HG03469 (cell line): ENCODE data around the gene OR52E1.

Source experiments
- ATAC-seq: cut with Tn5 transposase; IDR thresholded peaks from one replicate; pipeline ENCODE4 v1.9.1; 2021; ENCODE audit warnings: mild to moderate bottlenecking, moderate library complexity, moderate number of reproducible peaks; ENCODE audit not compliant: unreplicated experiment

Gene OR52E1

DNA sequence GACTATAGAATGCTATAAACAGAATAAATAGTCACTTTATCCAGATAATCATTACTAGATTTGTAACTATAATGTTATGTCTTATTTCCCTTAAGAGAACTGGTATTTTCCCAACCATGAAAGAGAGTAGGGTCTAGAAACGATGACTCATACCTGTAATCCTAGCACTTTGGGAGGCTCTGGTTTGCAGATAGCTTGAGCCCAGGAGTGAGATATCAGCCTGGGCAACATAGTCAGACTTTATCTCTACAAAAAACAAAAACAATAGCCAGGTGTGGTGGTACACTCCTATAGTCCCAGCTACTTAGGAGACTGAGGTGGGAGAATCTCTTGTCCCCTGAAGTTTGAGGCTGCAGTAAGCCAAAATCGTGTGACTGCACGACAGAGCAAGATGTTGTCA, 37.9 kb downstream of the OR52E1 start:
- no peak for ATAC-seq

DNA sequence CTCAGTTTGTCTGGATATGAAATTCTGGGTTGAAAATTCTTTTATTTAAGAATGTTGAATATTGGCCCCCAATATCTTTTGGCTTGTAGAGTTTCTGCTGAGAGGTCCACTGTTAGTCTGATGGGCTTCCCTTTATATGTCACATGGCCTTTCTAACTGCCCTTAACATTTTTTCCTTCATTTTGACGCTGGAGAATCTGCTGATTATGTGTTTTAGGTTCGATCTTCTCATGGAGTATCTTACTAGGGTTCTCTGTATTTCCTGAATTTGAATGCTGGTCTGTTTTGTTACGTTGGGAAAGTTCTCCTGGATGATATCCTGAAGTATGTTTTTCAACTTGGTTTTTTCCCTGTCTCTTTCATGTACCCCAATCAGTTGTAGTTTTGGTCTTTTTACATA, 46.0 kb downstream of the OR52E1 start:
- no peak for ATAC-seq

DNA sequence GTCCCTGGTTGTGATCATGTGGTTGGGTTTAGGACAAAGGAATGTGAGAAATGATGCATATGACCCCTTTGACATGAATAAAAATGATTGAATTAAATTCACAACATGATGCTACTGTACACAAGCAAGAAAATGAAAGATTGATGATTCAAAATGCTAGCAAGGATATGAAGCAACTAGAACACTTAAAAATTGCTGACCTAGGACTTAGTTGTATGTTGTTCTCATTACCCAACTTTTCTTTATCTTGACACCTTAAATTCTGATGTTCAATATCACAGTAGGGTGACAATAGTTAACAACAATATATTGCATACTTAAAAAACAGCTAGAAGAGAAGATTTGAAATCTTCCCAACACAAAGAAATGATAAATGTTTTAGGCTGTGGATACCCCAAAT, 48.2 kb downstream of the OR52E1 start:
- ATAC-seq: no peak

DNA sequence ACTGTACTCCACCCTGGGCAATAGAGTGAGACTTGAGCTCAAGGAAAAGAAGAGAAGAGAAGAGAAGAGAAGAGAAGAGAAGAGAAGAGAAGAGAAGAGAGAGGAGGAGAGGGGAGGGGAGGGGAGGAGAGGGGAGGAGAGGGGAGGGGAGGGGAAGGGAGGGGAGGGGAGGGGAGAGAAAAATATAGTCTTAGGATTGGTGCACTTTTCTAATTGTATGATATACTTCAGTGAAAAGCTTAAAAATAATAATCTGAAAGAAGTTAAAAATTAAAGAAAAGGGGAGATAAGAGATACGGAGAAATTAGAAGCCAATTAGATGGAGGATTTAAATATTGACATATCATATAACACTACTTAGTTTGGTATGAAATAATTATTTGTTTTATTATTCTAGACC, 49.5 kb downstream of the OR52E1 start:
- ATAC-seq: no peak
